ENCODE measurements around the gene RFWD3. TPM values are rescaled to one million over a fixed set of nuclear protein-coding genes. Genes with fewer than 3 reads are reported as not detected.
A peak's percentile ranks its signal among the peaks of the same experiment; 100 is the strongest.

The RFWD3 gene
- total RNA-seq, 1 donor from 2014 or later = 51.8 TPM

DNA sequence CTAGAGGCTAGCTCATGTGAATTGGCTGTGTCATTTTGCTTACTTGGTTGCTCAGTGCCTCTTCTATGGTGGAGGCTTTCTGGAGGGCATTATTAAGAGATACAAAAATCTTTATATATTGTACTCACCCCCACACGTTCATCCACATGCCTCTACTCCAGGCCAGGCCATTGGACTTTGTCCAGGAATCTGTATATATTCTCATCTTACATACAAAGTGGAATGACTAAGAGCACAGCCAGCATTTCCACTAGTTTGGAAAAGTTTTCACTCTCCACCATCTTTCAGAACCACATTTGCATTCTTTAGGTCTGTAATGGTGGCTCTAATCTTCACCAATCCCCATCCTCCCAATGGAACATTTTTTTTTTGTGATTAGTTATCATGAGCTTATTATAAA is 55.0 kb downstream of the RFWD3 start:
- H3K9me3 Mint-ChIP-seq = no peaks in the 10 kb centered on the region
- DNase-seq (ENCODE audit: extremely low spot score, unreplicated experiment) = no peak
- H3K36me3 Mint-ChIP-seq = peaks cover 3% of the 10 kb centered on the region
- no peaks in the 10 kb centered on the region for H3K27me3 Mint-ChIP-seq
- TF ChIP-seq, protein P1, sequence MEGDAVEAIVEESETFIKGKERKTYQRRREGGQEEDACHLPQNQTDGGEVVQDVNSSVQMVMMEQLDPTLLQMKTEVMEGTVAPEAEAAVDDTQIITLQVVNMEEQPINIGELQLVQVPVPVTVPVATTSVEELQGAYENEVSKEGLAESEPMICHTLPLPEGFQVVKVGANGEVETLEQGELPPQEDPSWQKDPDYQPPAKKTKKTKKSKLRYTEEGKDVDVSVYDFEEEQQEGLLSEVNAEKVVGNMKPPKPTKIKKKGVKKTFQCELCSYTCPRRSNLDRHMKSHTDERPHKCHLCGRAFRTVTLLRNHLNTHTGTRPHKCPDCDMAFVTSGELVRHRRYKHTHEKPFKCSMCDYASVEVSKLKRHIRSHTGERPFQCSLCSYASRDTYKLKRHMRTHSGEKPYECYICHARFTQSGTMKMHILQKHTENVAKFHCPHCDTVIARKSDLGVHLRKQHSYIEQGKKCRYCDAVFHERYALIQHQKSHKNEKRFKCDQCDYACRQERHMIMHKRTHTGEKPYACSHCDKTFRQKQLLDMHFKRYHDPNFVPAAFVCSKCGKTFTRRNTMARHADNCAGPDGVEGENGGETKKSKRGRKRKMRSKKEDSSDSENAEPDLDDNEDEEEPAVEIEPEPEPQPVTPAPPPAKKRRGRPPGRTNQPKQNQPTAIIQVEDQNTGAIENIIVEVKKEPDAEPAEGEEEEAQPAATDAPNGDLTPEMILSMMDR (conservative IDR thresholded peaks at IDR 0.05) = no peak
- H3K4me1 Mint-ChIP-seq (ENCODE audit: unreplicated experiment) = peaks cover 9% of the 10 kb centered on the region
- H3K27ac Mint-ChIP-seq = no peak overlapping the region
- H3K4me3 Mint-ChIP-seq = no peak overlapping the region

- Mint-ChIP-seq H3K4me3 (no peak overlapping the region), H3K4me1 (ENCODE audit: unreplicated experiment) (peaks cover 21% of the 10 kb centered on the region), H3K9me3 (no peaks in the 10 kb centered on the region), H3K27me3 (no peaks in the 10 kb centered on the region), H3K27ac (peak overlapping the region; percentile 43), H3K36me3 (no peaks in the 10 kb centered on the region)
- no peak for DNase-seq (ENCODE audit: extremely low spot score, unreplicated experiment)
- TF ChIP-seq, protein P1 (conservative IDR thresholded peaks at IDR 0.05) = no peak
These were observed 57.7 kb downstream of the RFWD3 start for GRCh38 chr16:74608944-74609343.

DNA sequence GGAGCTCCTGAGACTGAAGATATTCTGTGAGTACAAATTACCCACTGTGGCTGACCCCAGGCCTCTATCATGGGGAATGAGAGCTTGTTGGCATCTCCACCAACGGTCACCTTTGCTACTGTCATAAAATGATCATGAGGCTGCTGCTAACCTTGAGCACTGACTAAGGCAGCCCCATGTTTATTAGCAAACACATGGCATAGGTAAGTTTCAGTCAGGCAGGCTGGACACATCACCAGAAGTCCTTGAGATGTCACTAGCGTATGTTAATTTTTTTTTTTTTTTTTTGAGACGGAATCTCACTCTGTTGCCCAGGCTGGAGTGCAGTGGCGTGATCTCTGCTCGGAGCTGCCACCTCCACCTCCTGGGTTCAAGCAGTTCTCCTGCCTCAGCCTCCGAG is 58.3 kb downstream of the RFWD3 start:
- Mint-ChIP-seq H3K36me3 (peaks cover 4% of the 10 kb centered on the region), H3K27ac (peak overlapping the region; percentile 56), H3K9me3 (no peaks in the 10 kb centered on the region), H3K4me1 (ENCODE audit: unreplicated experiment) (peaks cover 27% of the 10 kb centered on the region), H3K27me3 (no peaks in the 10 kb centered on the region), H3K4me3 (peak overlapping the region; percentile 95)
- TF ChIP-seq, protein P1 (conservative IDR thresholded peaks at IDR 0.05) = no peak
- no peak for DNase-seq (ENCODE audit: extremely low spot score, unreplicated experiment)

DNA sequence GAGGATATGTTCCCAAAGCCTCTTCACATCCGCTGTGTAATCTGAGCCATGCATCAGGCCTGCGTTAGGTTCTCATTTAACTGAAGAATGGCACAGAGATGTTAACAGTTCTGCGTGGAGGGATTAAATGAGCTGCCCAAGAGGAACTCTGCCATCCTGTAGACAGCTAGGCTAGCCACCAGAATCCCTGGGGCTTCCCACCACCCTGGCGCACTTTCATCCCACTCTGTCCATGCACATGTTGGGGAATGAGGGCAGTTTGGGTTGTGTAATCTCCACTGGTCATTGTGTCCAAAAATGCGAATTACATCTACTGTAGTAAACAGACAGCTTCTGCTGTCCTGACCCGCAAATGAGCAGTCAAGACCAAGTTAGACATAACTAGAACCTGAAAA is 58.7 kb downstream of the RFWD3 start:
- no peaks in the 10 kb centered on the region for H3K27me3 Mint-ChIP-seq
- H3K9me3 Mint-ChIP-seq = no peaks in the 10 kb centered on the region
- TF ChIP-seq, protein P1 (conservative IDR thresholded peaks at IDR 0.05) = no peak
- peaks cover 5% of the 10 kb centered on the region for H3K36me3 Mint-ChIP-seq
- no peak for DNase-seq (ENCODE audit: extremely low spot score, unreplicated experiment)
- H3K4me1 Mint-ChIP-seq (ENCODE audit: unreplicated experiment) = peaks cover 28% of the 10 kb centered on the region
- peak overlapping the region; percentile 56 for H3K27ac Mint-ChIP-seq
- H3K4me3 Mint-ChIP-seq = peak overlapping the region; percentile 95

GRCh38 chr16:74607310-74607961 is 59.2 kb downstream of the RFWD3 start:
- peaks cover 5% of the 10 kb centered on the region for H3K36me3 Mint-ChIP-seq
- DNase-seq (ENCODE audit: extremely low spot score, unreplicated experiment) = no peak
- H3K27me3 Mint-ChIP-seq = no peaks in the 10 kb centered on the region
- no peaks in the 10 kb centered on the region for H3K9me3 Mint-ChIP-seq
- H3K4me1 Mint-ChIP-seq (ENCODE audit: unreplicated experiment) = peaks cover 28% of the 10 kb centered on the region
- TF ChIP-seq, protein P1 (conservative IDR thresholded peaks at IDR 0.05) = no peak
- peak overlapping the region; percentile 95 for H3K4me3 Mint-ChIP-seq
- H3K27ac Mint-ChIP-seq = peak overlapping the region; percentile 89

Data from type B pancreatic cell (in vitro differentiated cells).